ENCODE results near the gene TGFBR2. TPM values are rescaled to one million over a fixed set of nuclear protein-coding genes. Genes with fewer than 3 reads are reported as not detected.

TGFBR2 gene
- total RNA-seq, 1 experiment from 2014 or later, result 22.5 TPM

GRCh38 chr3:30682434-30683155 is 76.2 kb downstream of the TGFBR2 start:
- Histone ChIP-seq H3K27ac (ENCODE audit: low read depth, low read length) (no peak overlapping the region), H3K4me1 (ENCODE audit: control insufficient read depth in 1 of 2, insufficient read depth in 2 of 2, low read length in 2 of 2) (peaks cover 17 to 47% of the 10 kb centered on the region in 2 experiments), H3K36me3 (ENCODE audit: control insufficient read depth in 1 of 2, insufficient read depth in 2 of 2, low read length in 2 of 2) (peaks cover 2 to 34% of the 10 kb centered on the region in 2 experiments; a peak in 2 of 4 replicates), H3K4me3 (replicated peaks in 1 of 2; ENCODE audit: low read depth in 1 of 2, low read length in 2 of 2) (no peak overlapping the region), H3K9me2 (ENCODE audit: insufficient read depth) (no peaks in the 10 kb centered on the region), H4K20me1 (ENCODE audit: insufficient read depth) (no peaks in the 10 kb centered on the region), H3K27me3 (ENCODE audit: insufficient read depth, low read length) (no peaks in the 10 kb centered on the region), H3K9ac (ENCODE audit: low read length) (no peak overlapping the region), H3K4me2 (ENCODE audit: low read length) (no peak overlapping the region), H3K79me2 (ENCODE audit: insufficient read depth, low read length) (peaks cover 91% of the 10 kb centered on the region), H2AFZ (ENCODE audit: low read depth, low read length, poor library complexity, severe bottlenecking) (no peak overlapping the region), H3K9me3 (ENCODE audit: control insufficient read depth in 1 of 2, insufficient read depth in 1 of 2, low read depth in 1 of 2, low read length in 2 of 2) (no peaks in the 10 kb centered on the region)
- ATAC-seq (no peak), DNase-seq (ENCODE audit: low read depth, low spot score) (no peak)
- ChIA-PET RAD21 (ENCODE audit: low non-redundant PET in 1 of 2, low total read pairs in 2 of 2, uncharacterized antibody in 2 of 2, unreplicated experiment in 2 of 2) (no interaction called here), CTCF (interaction anchor here (1.2 kb wide), 1 partner anchor 11 kb away, joined by 3 read pairs; no protein-coding TSS in a partner anchor), POLR2A (no interaction called here)
- TF ChIP-seq REST (IDR thresholded peaks at IDR 0.05; ENCODE audit: low read depth), result no peak
- TF ChIP-seq ZNF274 (IDR thresholded peaks at IDR 0.05; ENCODE audit: low read depth, low read length), result no peak
- TF ChIP-seq CTCF (IDR thresholded peaks at IDR 0.05 in 2 of 3, conservative IDR thresholded peaks at IDR 0.05 in 1 of 3; ENCODE audit: borderline replicate concordance in 1 of 3, insufficient read depth in 1 of 3, low read depth in 2 of 3, low read length in 2 of 3), result no peak
- TF ChIP-seq JUND (IDR thresholded peaks at IDR 0.05), result no peak
- TF ChIP-seq SP1 (IDR thresholded peaks at IDR 0.05; ENCODE audit: low read depth), result no peak
- TF ChIP-seq ZFX (IDR thresholded peaks at IDR 0.05), result no peak
- no peak for TF ChIP-seq EGR1 (IDR thresholded peaks at IDR 0.05; ENCODE audit: low read depth)
- TF ChIP-seq SRF (IDR thresholded peaks at IDR 0.05; ENCODE audit: low read depth), result no peak; the same call in 1 of the 2 replicates
- TF ChIP-seq POLR2A (IDR thresholded peaks at IDR 0.05; ENCODE audit: borderline replicate concordance, extremely low read depth, insufficient read depth, insufficient read length), result no peak
- no peak for TF ChIP-seq CBX3 (IDR thresholded peaks at IDR 0.05; ENCODE audit: low read depth)
- no peak for TF ChIP-seq ZBTB33 (IDR thresholded peaks at IDR 0.05; ENCODE audit: extremely low read depth, insufficient replicate concordance, low read length)
- TF ChIP-seq RAD21 (IDR thresholded peaks at IDR 0.05; ENCODE audit: low read depth), result no peak
- intact Hi-C loops (cut with micrococcal nuclease), result no loop called here
- BruUV-seq (replicated peaks), result no TSS peak
